Upper lobe of left lung (tissue), 6 donors: ENCODE measurements around the gene EXOC3L4. TPM values are rescaled to one million over a fixed set of nuclear protein-coding genes. Genes with fewer than 3 reads are reported as not detected.

ENCODE experiments used
- ATAC-seq, 2 donors: fragments of 200-7000 bp; cut with Tn5 transposase; one replicate each; pipeline ENCODE4 v1.9.1; 2022; ENCODE audit warnings: mild to moderate bottlenecking in 2 of 2, moderate library complexity in 2 of 2; ENCODE audit not compliant: low FRiP score in 2 of 2
- DNase-seq, 2 donors: peaks; one replicate each; pipeline ENCODE4 v3.0.0-alpha.2; 2019 to 2020
- H3K27ac ChIP-seq, 4 donors: fragments of 200-600 bp; sonication (generic); one replicate each; pipeline ENCODE4 v1.5.1; 2016 to 2019
- H3K27me3 ChIP-seq, 4 donors: fragments of 200-600 bp; sonication (generic); one replicate each; pipeline ENCODE4 v1.5.1; 2017 to 2019
- H3K36me3 ChIP-seq, 4 donors: fragments of 200-600 bp; sonication (generic); one replicate each; pipeline ENCODE4 v1.5.1; 2016 to 2019
- H3K4me1 ChIP-seq, 4 donors: fragments of 200-600 bp; sonication (generic); one replicate each; pipeline ENCODE4 v1.5.1; 2018 to 2019
- H3K4me3 ChIP-seq, 4 donors: fragments of 200-600 bp; sonication (generic); one replicate each; pipeline ENCODE4 v1.5.1; 2017 to 2019; ENCODE audit warnings: mild to moderate bottlenecking in 2 of 4, moderate library complexity in 1 of 4
- H3K9me3 ChIP-seq, 4 donors: fragments of 200-600 bp; sonication (generic); one replicate each; pipeline ENCODE4 v1.5.1; 2018 to 2019
- CTCF ChIP-seq, 6 experiments: fragments of 450-650 bp in 4 of 6; fragments of 200-600 bp in 2 of 6; sonication (generic) in 2 of 6; IDR thresholded peaks; one replicate each; pipeline ENCODE4 v1.5.1; 2016 to 2019; ENCODE audit warnings: antibody characterized with exemption in 6 of 6
- EP300 ChIP-seq, 4 donors: sonication (generic); formaldehyde crosslinking; IDR thresholded peaks; one replicate each; pipeline ENCODE4 v1.5.1; 2017; ENCODE audit warnings: antibody characterized with exemption in 4 of 4, control low read depth in 2 of 4
- POLR2A ChIP-seq, 4 donors: fragments of 450-650 bp; IDR thresholded peaks; one replicate each; pipeline ENCODE4 v1.5.1; 2016 to 2017; ENCODE audit warnings: antibody characterized with exemption in 4 of 4, mild to moderate bottlenecking in 2 of 4
- POLR2AphosphoS5 ChIP-seq, 2 donors: sonication (generic); formaldehyde crosslinking; IDR thresholded peaks; one replicate each; pipeline ENCODE4 v1.5.1; 2017; ENCODE audit warnings: antibody characterized with exemption in 2 of 2
- WGBS, 2 donors: methylation state at CpG; one replicate each; pipeline ENCODE4 v1.1.5; 2017 to 2018; 5-methylcytosine and 5-hydroxymethylcytosine counted together
- total RNA-seq, 6 donors: library from RNA; depleted of rRNA in 4 of 6; stranded (reverse); fragments of >200 nt in 4 of 6; gene quantifications; one replicate each; pipeline versions ENCODE4 v1.1.0 to v1.2.1, GENCODE V29; 2016 to 2021
- donor health status: DM: no; HTN: no; CAD: no; lungs with moderate emphysema.
- donor health status: DM: no; HTN: yes; CAD: no; lungs with severe emphysema.

EXOC3L4 gene
- total RNA-seq, 6 donors from 2014 or later = 0.30 to 7.6 (median 2.9) TPM

GRCh38 chr14:103124501-103125001, 30.0 kb downstream of the EXOC3L4 start:
- no peak for ATAC-seq
- Histone ChIP-seq H3K27ac (peak overlapping the region in 2 of 4 donors; percentile 94 to 96), H3K9me3 (no peaks in the 10 kb centered on the region), H3K4me1 (peaks cover 62 to 92% (median 69%) of the 10 kb centered on the region in 4 donors), H3K36me3 (peaks cover 0 to 4% (median 1%) of the 10 kb centered on the region in 4 donors), H3K27me3 (no peaks in the 10 kb centered on the region), H3K4me3 (peak overlapping the region in 3 of 4 donors; percentile 52 to 67 (median 63))
- TF ChIP-seq POLR2AphosphoS5 (IDR thresholded peaks at IDR 0.05) = no peak
- no peak for TF ChIP-seq POLR2A (IDR thresholded peaks at IDR 0.05)
- no peak for TF ChIP-seq EP300 (IDR thresholded peaks at IDR 0.05)
- no peak for TF ChIP-seq CTCF (IDR thresholded peaks at IDR 0.05)
- 82% methylated on average over 5 of the region's 5 CpGs; no CpG with 5 or more reads in 1 of the 2 donors for WGBS, 2 donors
- DNase-seq = peak in 1 of 2 donors; percentile 53

- TF ChIP-seq EP300 (IDR thresholded peaks at IDR 0.05) = no peak
- no peak for TF ChIP-seq CTCF (IDR thresholded peaks at IDR 0.05)
- no peak for TF ChIP-seq POLR2A (IDR thresholded peaks at IDR 0.05)
- TF ChIP-seq POLR2AphosphoS5 (IDR thresholded peaks at IDR 0.05) = no peak
- peak overlapping the region in 3 of 4 donors; percentile 52 to 67 (median 63) for H3K4me3 ChIP-seq
- H3K9me3 ChIP-seq = no peaks in the 10 kb centered on the region
- 91 to 92% methylated on average over 8 to 13 of the region's 13 CpGs for WGBS, 2 donors
- peaks cover 0 to 11% (median 9%) of the 10 kb centered on the region in 4 donors for H3K36me3 ChIP-seq
- DNase-seq (no peak), ATAC-seq (no peak)
- peak overlapping the region in 1 of 4 donors; percentile 94 for H3K27ac ChIP-seq
- H3K4me1 ChIP-seq = peaks cover 57 to 89% (median 65%) of the 10 kb centered on the region in 4 donors
- H3K27me3 ChIP-seq = no peaks in the 10 kb centered on the region
Observed at GRCh38 chr14:103125098-103126070, 30.9 kb downstream of the EXOC3L4 start.

- TF ChIP-seq CTCF (IDR thresholded peaks at IDR 0.05) (no peak), EP300 (IDR thresholded peaks at IDR 0.05) (no peak), POLR2AphosphoS5 (IDR thresholded peaks at IDR 0.05) (no peak), POLR2A (IDR thresholded peaks at IDR 0.05) (no peak)
- Histone ChIP-seq H3K9me3 (no peaks in the 10 kb centered on the region), H3K4me3 (peak overlapping the region in 3 of 4 donors; percentile 26 to 63 (median 37)), H3K4me1 (peaks cover 49 to 88% (median 64%) of the 10 kb centered on the region in 4 donors), H3K27ac (peak overlapping the region in 1 of 4 donors; percentile 49), H3K27me3 (no peaks in the 10 kb centered on the region), H3K36me3 (peaks cover 0 to 19% (median 14%) of the 10 kb centered on the region in 4 donors)
- ATAC-seq (no peak), DNase-seq (no peak)
- 78 to 92% methylated on average over 10 to 14 of the region's 22 CpGs for WGBS, 2 donors
Observed at GRCh38 chr14:103126088-103126872, 31.8 kb downstream of the EXOC3L4 start.

- ATAC-seq (no peak), DNase-seq (peak; percentile 72 to 92)
- peaks cover 0 to 21% (median 15%) of the 10 kb centered on the region in 4 donors for H3K36me3 ChIP-seq
- H3K27ac ChIP-seq = peak overlapping the region in 1 of 4 donors; percentile 49
- TF ChIP-seq POLR2AphosphoS5 (IDR thresholded peaks at IDR 0.05) = no peak
- TF ChIP-seq CTCF (IDR thresholded peaks at IDR 0.05) = peak in 5 of 6 experiments; percentile 6 to 77 (median 56)
- TF ChIP-seq POLR2A (IDR thresholded peaks at IDR 0.05) = no peak
- 57 to 60% methylated on average over 27 to 45 of the region's 62 CpGs for WGBS, 2 donors
- no peaks in the 10 kb centered on the region for H3K9me3 ChIP-seq
- peak overlapping the region in 3 of 4 donors; percentile 26 to 37 (median 34) for H3K4me3 ChIP-seq
- no peaks in the 10 kb centered on the region for H3K27me3 ChIP-seq
- peaks cover 42 to 83% (median 61%) of the 10 kb centered on the region in 4 donors for H3K4me1 ChIP-seq
Observed at GRCh38 chr14:103126873-103127304, 32.4 kb downstream of the EXOC3L4 start.
